Astrocyte (in vitro differentiated cells and primary cell): ENCODE data around the gene ARHGAP26. TPM values are rescaled to one million over a fixed set of nuclear protein-coding genes. Genes with fewer than 3 reads are reported as not detected.

Experiments used
- DNase-seq: peaks from one replicate; pipeline ENCODE4 v3.0.0-alpha.2; 2010; ENCODE audit warnings: low read depth
- FAIRE-seq: peaks from 2 replicates; lab custom pipeline; 2011; peaks lifted over from hg19 to GRCh38; lab: Jason Lieb, UNC
- H2AFZ ChIP-seq: 2 replicates; pipeline ENCODE4 v1.6.0; 2012; ENCODE audit warnings: low read depth, low read length, inconsistent platforms
- H3K27ac ChIP-seq: 2 replicates; pipeline ENCODE4 v1.5.1; 2011; ENCODE audit warnings: low read depth, low read length, inconsistent platforms
- H3K27me3 ChIP-seq: 2 replicates; pipeline ENCODE4 v1.6.0; 2011; ENCODE audit warnings: low read length, inconsistent platforms; ENCODE audit not compliant: insufficient read depth
- H3K36me3 ChIP-seq: 2 replicates; pipeline ENCODE4 v1.5.1; 2011; ENCODE audit warnings: low read length, inconsistent platforms; ENCODE audit not compliant: insufficient read depth
- H3K4me1 ChIP-seq: 2 replicates; pipeline ENCODE4 v1.5.1; 2011; ENCODE audit warnings: low read length, inconsistent platforms; ENCODE audit not compliant: insufficient read depth
- H3K4me2 ChIP-seq: 2 replicates; pipeline ENCODE4 v1.6.0; 2012; ENCODE audit warnings: low read length, inconsistent platforms
- H3K4me3 ChIP-seq: 2 replicates; pipeline ENCODE4 v1.5.1; 2011; ENCODE audit warnings: low read depth, mild to moderate bottlenecking, low read length, inconsistent platforms; ENCODE audit not compliant: insufficient read depth
- H3K79me2 ChIP-seq: 2 replicates; pipeline ENCODE4 v1.6.0; 2012; ENCODE audit warnings: mild to moderate bottlenecking, low read length, inconsistent platforms; ENCODE audit not compliant: insufficient read depth
- H3K9ac ChIP-seq: 2 replicates; pipeline ENCODE4 v1.6.0; 2012; ENCODE audit warnings: mild to moderate bottlenecking, low read length, inconsistent platforms
- H3K9me3 ChIP-seq: 2 replicates; pipeline ENCODE4 v1.5.1; 2012; ENCODE audit warnings: low read depth, mild to moderate bottlenecking, low read length, inconsistent platforms; ENCODE audit not compliant: insufficient read depth
- H4K20me1 ChIP-seq: 2 replicates; pipeline ENCODE4 v1.6.0; 2012; ENCODE audit warnings: low read length, inconsistent platforms; ENCODE audit not compliant: insufficient read depth
- H3K27ac Mint-ChIP-seq: one replicate; pipeline ENCODE4 v1.8.0; 2021; ENCODE audit warnings: mild to moderate bottlenecking, mixed read lengths; ENCODE audit not compliant: unreplicated experiment
- H3K27me3 Mint-ChIP-seq: one replicate; pipeline ENCODE4 v1.8.0; 2021; ENCODE audit warnings: low read depth, mixed read lengths; ENCODE audit not compliant: unreplicated experiment
- H3K36me3 Mint-ChIP-seq: one replicate; pipeline ENCODE4 v1.8.0; 2021; ENCODE audit warnings: low read depth, mixed read lengths; ENCODE audit not compliant: unreplicated experiment
- H3K4me1 Mint-ChIP-seq: one replicate; pipeline ENCODE4 v1.8.0; 2021; ENCODE audit warnings: low read depth, mixed read lengths; ENCODE audit not compliant: unreplicated experiment
- H3K4me3 Mint-ChIP-seq: one replicate; pipeline ENCODE4 v1.8.0; 2021; ENCODE audit warnings: mild to moderate bottlenecking, moderate library complexity, mixed read lengths; ENCODE audit not compliant: unreplicated experiment
- H3K9me3 Mint-ChIP-seq: one replicate; pipeline ENCODE4 v1.8.0; 2021; ENCODE audit warnings: mild to moderate bottlenecking, mixed read lengths; ENCODE audit not compliant: unreplicated experiment
- EZH2 ChIP-seq: IDR thresholded peaks from 2 replicates; pipeline ENCODE4 v1.6.1; 2012; ENCODE audit warnings: mild to moderate bottlenecking, low read length, inconsistent platforms; ENCODE audit not compliant: insufficient read depth
- total RNA-seq: library from RNA; stranded (reverse); gene quantifications from 2 replicates; pipeline ENCODE4 v1.2.1, GENCODE V29; 2021
- TF ChIP-seq, protein P1 (sequence below): IDR thresholded peaks from 2 replicates; pipeline ENCODE4 v1.5.1; 2011; ENCODE audit warnings: low read depth, mild to moderate bottlenecking, inconsistent platforms, low read length, moderate library complexity; ENCODE audit not compliant: insufficient read depth

ARHGAP26 gene
- total RNA-seq, 1 donor from 2014 or later, result 5.6 TPM

DNA sequence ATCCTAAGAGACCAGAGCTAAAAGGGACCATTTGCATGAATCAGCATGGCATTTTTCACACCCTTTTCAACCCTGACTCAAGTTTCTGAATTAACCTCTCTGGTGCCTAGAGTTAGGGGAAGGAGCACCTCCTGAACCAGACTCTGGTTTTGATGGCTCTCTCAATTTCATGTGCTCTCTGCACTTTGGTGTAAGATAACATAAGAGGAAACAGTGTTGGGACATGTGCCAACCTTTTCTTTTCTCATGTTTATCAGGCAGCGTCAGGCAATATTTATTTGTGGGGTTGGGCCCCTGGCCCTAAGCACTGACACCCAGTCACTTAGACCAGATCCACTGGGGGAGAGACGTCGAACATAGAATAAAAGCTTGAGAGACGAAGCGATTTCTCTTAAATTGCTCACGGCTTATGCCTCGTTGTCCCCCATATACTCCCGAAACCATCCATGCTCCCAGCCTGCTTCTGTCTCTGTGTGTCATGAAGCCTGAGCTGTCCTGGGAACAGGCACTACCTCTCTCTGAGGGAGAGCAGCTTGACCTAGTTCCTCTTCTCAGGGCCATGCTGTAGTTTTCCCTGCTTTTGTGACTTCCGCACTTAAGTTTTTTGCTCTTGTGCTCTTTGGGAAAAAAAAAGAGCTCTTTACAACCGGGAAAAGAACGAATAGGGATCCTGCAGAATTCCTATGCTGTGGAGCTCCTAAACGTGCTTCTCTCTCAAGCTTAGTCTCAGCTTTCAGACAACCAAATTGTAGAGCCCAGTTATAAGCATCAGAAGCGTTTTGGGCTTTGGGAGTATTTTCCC, 437.6 kb downstream of the ARHGAP26 start:
- no peak overlapping the region for H3K27ac ChIP-seq
- H3K36me3 ChIP-seq, result no peaks in the 10 kb centered on the region
- no peaks in the 10 kb centered on the region for H3K79me2 ChIP-seq
- DNase-seq, result no peak
- H4K20me1 ChIP-seq, result no peaks in the 10 kb centered on the region
- no peak overlapping the region for H2AFZ ChIP-seq
- no peak for TF ChIP-seq EZH2
- TF ChIP-seq, protein P1, sequence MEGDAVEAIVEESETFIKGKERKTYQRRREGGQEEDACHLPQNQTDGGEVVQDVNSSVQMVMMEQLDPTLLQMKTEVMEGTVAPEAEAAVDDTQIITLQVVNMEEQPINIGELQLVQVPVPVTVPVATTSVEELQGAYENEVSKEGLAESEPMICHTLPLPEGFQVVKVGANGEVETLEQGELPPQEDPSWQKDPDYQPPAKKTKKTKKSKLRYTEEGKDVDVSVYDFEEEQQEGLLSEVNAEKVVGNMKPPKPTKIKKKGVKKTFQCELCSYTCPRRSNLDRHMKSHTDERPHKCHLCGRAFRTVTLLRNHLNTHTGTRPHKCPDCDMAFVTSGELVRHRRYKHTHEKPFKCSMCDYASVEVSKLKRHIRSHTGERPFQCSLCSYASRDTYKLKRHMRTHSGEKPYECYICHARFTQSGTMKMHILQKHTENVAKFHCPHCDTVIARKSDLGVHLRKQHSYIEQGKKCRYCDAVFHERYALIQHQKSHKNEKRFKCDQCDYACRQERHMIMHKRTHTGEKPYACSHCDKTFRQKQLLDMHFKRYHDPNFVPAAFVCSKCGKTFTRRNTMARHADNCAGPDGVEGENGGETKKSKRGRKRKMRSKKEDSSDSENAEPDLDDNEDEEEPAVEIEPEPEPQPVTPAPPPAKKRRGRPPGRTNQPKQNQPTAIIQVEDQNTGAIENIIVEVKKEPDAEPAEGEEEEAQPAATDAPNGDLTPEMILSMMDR, result no peak
- H3K4me1 ChIP-seq, result peaks cover 20% of the 10 kb centered on the region
- peaks cover 29% of the 10 kb centered on the region for H3K4me1 Mint-ChIP-seq
- peak overlapping the region; percentile 7 for H3K9ac ChIP-seq
- no peak overlapping the region for H3K4me3 Mint-ChIP-seq
- H3K4me2 ChIP-seq, result no peak overlapping the region
- H3K36me3 Mint-ChIP-seq, result no peaks in the 10 kb centered on the region
- no peak overlapping the region for H3K4me3 ChIP-seq
- no peaks in the 10 kb centered on the region for H3K27me3 ChIP-seq
- no peak overlapping the region for H3K27ac Mint-ChIP-seq
- no peaks in the 10 kb centered on the region for H3K9me3 ChIP-seq
- H3K9me3 Mint-ChIP-seq, result no peaks in the 10 kb centered on the region
- H3K27me3 Mint-ChIP-seq, result no peaks in the 10 kb centered on the region
- no peak for FAIRE-seq

DNA sequence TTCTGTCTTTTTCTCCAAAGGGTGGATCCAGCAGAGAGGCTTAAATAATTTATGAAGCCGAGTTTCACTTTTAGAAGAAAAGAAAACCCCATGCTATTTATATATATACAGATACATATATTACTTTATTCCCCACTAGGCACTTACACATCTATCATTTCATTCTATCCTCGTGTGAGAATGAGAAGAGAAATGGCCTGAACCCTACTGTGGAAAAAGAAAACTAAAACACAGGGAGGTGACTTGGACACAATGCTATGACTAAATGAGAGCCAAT, 438.1 kb downstream of the ARHGAP26 start:
- Mint-ChIP-seq H3K4me1 (peaks cover 32% of the 10 kb centered on the region), H3K27ac (no peak overlapping the region), H3K9me3 (no peaks in the 10 kb centered on the region), H3K27me3 (no peaks in the 10 kb centered on the region), H3K4me3 (no peak overlapping the region), H3K36me3 (peaks cover 3% of the 10 kb centered on the region)
- H3K9ac ChIP-seq, result no peak overlapping the region
- no peak overlapping the region for H2AFZ ChIP-seq
- H3K79me2 ChIP-seq, result no peaks in the 10 kb centered on the region
- peaks cover 23% of the 10 kb centered on the region for H3K4me1 ChIP-seq
- H3K27me3 ChIP-seq, result no peaks in the 10 kb centered on the region
- H3K36me3 ChIP-seq, result no peaks in the 10 kb centered on the region
- no peaks in the 10 kb centered on the region for H4K20me1 ChIP-seq
- no peak for TF ChIP-seq EZH2
- TF ChIP-seq, protein P1, result no peak
- DNase-seq (no peak), FAIRE-seq (no peak)
- no peak overlapping the region for H3K4me3 ChIP-seq
- H3K9me3 ChIP-seq, result no peaks in the 10 kb centered on the region
- H3K27ac ChIP-seq, result no peak overlapping the region
- H3K4me2 ChIP-seq, result no peak overlapping the region
